SK-N-SH treated with all-trans-retinoic acid at 6 μM for 48 hours (cell line): ENCODE data around the gene AUTS2.

Experiments used
- ATAC-seq: fragments of 200-7000 bp; cut with Tn5 transposase; 3 replicates; pipeline ENCODE4 v1.9.1; 2020; ENCODE audit warnings: mild to moderate bottlenecking, moderate library complexity
- BACH2 ChIP-seq: fragments of 250-450 bp; sonication (Bioruptor Pico); IDR thresholded peaks from 2 replicates; pipeline ENCODE4 v1.9.0; 2021; ENCODE audit warnings: mild to moderate bottlenecking, borderline replicate concordance
- CSDC2 ChIP-seq: fragments of 250-450 bp; sonication (Bioruptor Pico); IDR thresholded peaks from 2 replicates; pipeline ENCODE4 v1.5.0; 2020; ENCODE audit warnings: mild to moderate bottlenecking, moderate library complexity
- ESRRG ChIP-seq: fragments of 250-450 bp; sonication (Bioruptor Pico); IDR thresholded peaks from 2 replicates; pipeline ENCODE4 v1.6.1; 2021; ENCODE audit warnings: mild to moderate bottlenecking
- GLIS3 ChIP-seq: fragments of 250-450 bp; sonication (Bioruptor Pico); IDR thresholded peaks from 2 replicates; pipeline ENCODE4 v1.5.0; 2020; ENCODE audit warnings: mild to moderate bottlenecking, moderate library complexity
- ISL1 ChIP-seq: fragments of 250-450 bp; sonication (Bioruptor Pico); IDR thresholded peaks from 2 replicates; pipeline ENCODE4 v2.1.2; 2022; ENCODE audit warnings: mild to moderate bottlenecking, moderate library complexity
- OSR1 ChIP-seq: fragments of 250-450 bp; sonication (Bioruptor Pico); IDR thresholded peaks from 2 replicates; pipeline ENCODE4 v1.8.0; 2022; ENCODE audit warnings: moderate library complexity, mild to moderate bottlenecking, inconsistent platforms
- PPARA ChIP-seq: fragments of 250-450 bp; sonication (Bioruptor Pico); IDR thresholded peaks from 2 replicates; pipeline ENCODE4 v1.5.0; 2020; ENCODE audit warnings: mild to moderate bottlenecking, borderline replicate concordance
- RARB ChIP-seq: fragments of 250-450 bp; sonication (Bioruptor Pico); IDR thresholded peaks from 2 replicates; pipeline ENCODE4 v1.8.0; 2021; ENCODE audit warnings: mild to moderate bottlenecking, moderate library complexity
- TCF4 ChIP-seq: fragments of 250-450 bp; sonication (Bioruptor Pico); IDR thresholded peaks from 2 replicates; pipeline ENCODE4 v1.8.0; 2021; ENCODE audit warnings: mild to moderate bottlenecking, moderate library complexity, borderline replicate concordance
- TOX ChIP-seq: fragments of 250-450 bp; sonication (Bioruptor Pico); IDR thresholded peaks from 2 replicates; pipeline ENCODE4 v1.8.0; 2021; ENCODE audit warnings: mild to moderate bottlenecking, moderate library complexity, borderline replicate concordance
- ZC3H10 ChIP-seq: fragments of 250-450 bp; sonication (Bioruptor Pico); IDR thresholded peaks from 2 replicates; pipeline ENCODE4 v1.5.1; 2021; ENCODE audit warnings: mild to moderate bottlenecking, moderate library complexity
- ZFP3 ChIP-seq: fragments of 250-450 bp; sonication (Bioruptor Pico); IDR thresholded peaks from 2 replicates; pipeline ENCODE4 v1.5.0; 2020; ENCODE audit warnings: mild to moderate bottlenecking, moderate library complexity
- ZFP30 ChIP-seq: fragments of 450-650 bp; formaldehyde crosslinking; IDR thresholded peaks from 2 replicates; pipeline ENCODE4 v1.5.0; 2022; ENCODE audit warnings: mild to moderate bottlenecking, moderate library complexity
- ZNF70 ChIP-seq: fragments of 450-650 bp; formaldehyde crosslinking; IDR thresholded peaks from 2 replicates; pipeline ENCODE4 v1.5.0; 2020; ENCODE audit warnings: mild to moderate bottlenecking, moderate library complexity
- ZNF8 ChIP-seq: fragments of 450-650 bp; formaldehyde crosslinking; IDR thresholded peaks from 2 replicates; pipeline ENCODE4 v1.5.0; 2020; ENCODE audit warnings: mild to moderate bottlenecking, moderate library complexity
- TF ChIP-seq, protein P1 (sequence below): fragments of 250-450 bp; sonication (Bioruptor Pico); IDR thresholded peaks from 2 replicates; pipeline ENCODE4 v1.5.1; 2020; ENCODE audit warnings: low read depth, mild to moderate bottlenecking, moderate library complexity
- TF ChIP-seq, protein P2 (sequence below): fragments of 250-450 bp; sonication (Bioruptor Pico); IDR thresholded peaks from 2 replicates; pipeline ENCODE4 v1.5.1; 2021; ENCODE audit warnings: mild to moderate bottlenecking, moderate library complexity
- TF ChIP-seq, protein P3 (sequence below): fragments of 250-450 bp; sonication (Bioruptor Pico); IDR thresholded peaks from 2 replicates; pipeline ENCODE4 v1.8.0; 2020; ENCODE audit warnings: mild to moderate bottlenecking, moderate library complexity, borderline replicate concordance
- TF ChIP-seq, protein P4 (sequence below): fragments of 250-450 bp; sonication (Bioruptor Pico); IDR thresholded peaks from 2 replicates; pipeline ENCODE4 v1.5.0; 2020; ENCODE audit warnings: mild to moderate bottlenecking, moderate library complexity
- TF ChIP-seq, protein P5 (sequence below): fragments of 250-450 bp; sonication (Bioruptor Pico); IDR thresholded peaks from 2 replicates; pipeline ENCODE4 v1.8.0; 2021; ENCODE audit warnings: low read depth, mild to moderate bottlenecking, moderate library complexity, borderline replicate concordance

AUTS2 gene

DNA sequence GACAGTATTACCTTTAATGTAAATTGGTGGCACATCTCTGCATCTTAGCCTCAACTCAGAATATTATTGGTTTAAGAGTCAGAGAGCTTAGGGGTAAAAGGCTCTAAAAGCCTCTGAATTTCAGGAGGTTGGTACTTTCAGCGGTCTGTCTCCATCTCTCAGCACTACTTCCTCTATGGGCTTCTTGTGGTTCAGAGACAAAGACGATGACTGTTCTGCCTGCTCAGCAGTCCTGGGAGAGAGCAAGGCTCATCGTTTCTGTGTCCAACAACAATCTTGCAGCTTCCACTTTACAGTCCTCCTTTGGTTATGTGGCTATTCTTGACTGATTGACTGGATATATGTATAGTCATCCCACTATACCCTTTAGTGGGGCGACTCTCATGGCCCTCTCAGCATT lies 394.7 kb downstream of the AUTS2 start:
- TF ChIP-seq TCF4 (CRISPR knock-in tag) (no peak), ZFP3 (no peak), PPARA (CRISPR knock-in tag) (no peak), ESRRG (no peak), ZFP30 (CRISPR knock-in tag) (no peak), ZC3H10 (CRISPR knock-in tag) (no peak), GLIS3 (CRISPR knock-in tag) (no peak), CSDC2 (no peak), OSR1 (no peak), BACH2 (no peak)
- TF ChIP-seq, protein P1, sequence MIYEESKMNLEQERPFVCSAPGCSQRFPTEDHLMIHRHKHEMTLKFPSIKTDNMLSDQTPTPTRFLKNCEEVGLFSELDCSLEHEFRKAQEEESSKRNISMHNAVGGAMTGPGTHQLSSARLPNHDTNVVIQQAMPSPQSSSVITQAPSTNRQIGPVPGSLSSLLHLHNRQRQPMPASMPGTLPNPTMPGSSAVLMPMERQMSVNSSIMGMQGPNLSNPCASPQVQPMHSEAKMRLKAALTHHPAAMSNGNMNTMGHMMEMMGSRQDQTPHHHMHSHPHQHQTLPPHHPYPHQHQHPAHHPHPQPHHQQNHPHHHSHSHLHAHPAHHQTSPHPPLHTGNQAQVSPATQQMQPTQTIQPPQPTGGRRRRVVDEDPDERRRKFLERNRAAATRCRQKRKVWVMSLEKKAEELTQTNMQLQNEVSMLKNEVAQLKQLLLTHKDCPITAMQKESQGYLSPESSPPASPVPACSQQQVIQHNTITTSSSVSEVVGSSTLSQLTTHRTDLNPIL (CRISPR knock-in tag) = no peak
- TF ChIP-seq, protein P2, sequence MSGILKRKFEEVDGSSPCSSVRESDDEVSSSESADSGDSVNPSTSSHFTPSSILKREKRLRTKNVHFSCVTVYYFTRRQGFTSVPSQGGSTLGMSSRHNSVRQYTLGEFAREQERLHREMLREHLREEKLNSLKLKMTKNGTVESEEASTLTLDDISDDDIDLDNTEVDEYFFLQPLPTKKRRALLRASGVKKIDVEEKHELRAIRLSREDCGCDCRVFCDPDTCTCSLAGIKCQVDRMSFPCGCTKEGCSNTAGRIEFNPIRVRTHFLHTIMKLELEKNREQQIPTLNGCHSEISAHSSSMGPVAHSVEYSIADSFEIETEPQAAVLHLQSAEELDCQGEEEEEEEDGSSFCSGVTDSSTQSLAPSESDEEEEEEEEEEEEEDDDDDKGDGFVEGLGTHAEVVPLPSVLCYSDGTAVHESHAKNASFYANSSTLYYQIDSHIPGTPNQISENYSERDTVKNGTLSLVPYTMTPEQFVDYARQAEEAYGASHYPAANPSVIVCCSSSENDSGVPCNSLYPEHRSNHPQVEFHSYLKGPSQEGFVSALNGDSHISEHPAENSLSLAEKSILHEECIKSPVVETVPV (CRISPR knock-in tag) = no peak
- TF ChIP-seq, protein P3, sequence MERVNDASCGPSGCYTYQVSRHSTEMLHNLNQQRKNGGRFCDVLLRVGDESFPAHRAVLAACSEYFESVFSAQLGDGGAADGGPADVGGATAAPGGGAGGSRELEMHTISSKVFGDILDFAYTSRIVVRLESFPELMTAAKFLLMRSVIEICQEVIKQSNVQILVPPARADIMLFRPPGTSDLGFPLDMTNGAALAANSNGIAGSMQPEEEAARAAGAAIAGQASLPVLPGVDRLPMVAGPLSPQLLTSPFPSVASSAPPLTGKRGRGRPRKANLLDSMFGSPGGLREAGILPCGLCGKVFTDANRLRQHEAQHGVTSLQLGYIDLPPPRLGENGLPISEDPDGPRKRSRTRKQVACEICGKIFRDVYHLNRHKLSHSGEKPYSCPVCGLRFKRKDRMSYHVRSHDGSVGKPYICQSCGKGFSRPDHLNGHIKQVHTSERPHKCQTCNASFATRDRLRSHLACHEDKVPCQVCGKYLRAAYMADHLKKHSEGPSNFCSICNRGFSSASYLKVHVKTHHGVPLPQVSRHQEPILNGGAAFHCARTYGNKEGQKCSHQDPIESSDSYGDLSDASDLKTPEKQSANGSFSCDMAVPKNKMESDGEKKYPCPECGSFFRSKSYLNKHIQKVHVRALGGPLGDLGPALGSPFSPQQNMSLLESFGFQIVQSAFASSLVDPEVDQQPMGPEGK (CRISPR knock-in tag) = no peak
- TF ChIP-seq, protein P4, sequence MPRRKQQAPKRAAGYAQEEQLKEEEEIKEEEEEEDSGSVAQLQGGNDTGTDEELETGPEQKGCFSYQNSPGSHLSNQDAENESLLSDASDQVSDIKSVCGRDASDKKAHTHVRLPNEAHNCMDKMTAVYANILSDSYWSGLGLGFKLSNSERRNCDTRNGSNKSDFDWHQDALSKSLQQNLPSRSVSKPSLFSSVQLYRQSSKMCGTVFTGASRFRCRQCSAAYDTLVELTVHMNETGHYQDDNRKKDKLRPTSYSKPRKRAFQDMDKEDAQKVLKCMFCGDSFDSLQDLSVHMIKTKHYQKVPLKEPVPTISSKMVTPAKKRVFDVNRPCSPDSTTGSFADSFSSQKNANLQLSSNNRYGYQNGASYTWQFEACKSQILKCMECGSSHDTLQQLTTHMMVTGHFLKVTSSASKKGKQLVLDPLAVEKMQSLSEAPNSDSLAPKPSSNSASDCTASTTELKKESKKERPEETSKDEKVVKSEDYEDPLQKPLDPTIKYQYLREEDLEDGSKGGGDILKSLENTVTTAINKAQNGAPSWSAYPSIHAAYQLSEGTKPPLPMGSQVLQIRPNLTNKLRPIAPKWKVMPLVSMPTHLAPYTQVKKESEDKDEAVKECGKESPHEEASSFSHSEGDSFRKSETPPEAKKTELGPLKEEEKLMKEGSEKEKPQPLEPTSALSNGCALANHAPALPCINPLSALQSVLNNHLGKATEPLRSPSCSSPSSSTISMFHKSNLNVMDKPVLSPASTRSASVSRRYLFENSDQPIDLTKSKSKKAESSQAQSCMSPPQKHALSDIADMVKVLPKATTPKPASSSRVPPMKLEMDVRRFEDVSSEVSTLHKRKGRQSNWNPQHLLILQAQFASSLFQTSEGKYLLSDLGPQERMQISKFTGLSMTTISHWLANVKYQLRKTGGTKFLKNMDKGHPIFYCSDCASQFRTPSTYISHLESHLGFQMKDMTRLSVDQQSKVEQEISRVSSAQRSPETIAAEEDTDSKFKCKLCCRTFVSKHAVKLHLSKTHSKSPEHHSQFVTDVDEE (CRISPR knock-in tag) = no peak

DNA sequence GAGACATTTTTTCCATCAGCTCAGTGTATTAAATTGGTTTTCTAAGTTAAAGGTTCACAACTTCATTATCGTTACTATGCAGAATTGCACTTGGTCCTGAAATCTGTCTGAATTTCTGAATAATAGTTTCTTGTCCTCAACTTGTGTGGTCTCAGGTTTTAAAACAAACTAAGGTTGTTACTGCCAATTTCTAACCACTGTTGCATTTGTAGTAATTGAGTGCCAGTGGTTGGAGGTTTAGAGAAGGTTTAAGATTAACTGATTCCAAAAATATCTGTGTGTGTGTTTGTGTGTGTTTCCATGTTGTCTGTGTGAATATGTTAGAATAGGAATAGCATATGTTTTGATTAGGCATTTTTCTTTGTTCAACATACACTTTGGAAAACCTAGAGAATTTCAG lies 395.9 kb downstream of the AUTS2 start:
- TF ChIP-seq, protein P5, sequence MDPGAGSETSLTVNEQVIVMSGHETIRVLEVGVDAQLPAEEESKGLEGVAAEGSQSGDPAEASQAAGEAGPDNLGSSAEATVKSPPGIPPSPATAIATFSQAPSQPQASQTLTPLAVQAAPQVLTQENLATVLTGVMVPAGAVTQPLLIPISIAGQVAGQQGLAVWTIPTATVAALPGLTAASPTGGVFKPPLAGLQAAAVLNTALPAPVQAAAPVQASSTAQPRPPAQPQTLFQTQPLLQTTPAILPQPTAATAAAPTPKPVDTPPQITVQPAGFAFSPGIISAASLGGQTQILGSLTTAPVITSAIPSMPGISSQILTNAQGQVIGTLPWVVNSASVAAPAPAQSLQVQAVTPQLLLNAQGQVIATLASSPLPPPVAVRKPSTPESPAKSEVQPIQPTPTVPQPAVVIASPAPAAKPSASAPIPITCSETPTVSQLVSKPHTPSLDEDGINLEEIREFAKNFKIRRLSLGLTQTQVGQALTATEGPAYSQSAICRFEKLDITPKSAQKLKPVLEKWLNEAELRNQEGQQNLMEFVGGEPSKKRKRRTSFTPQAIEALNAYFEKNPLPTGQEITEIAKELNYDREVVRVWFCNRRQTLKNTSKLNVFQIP (CRISPR knock-in tag) = no peak
- no peak for TF ChIP-seq RARB (CRISPR knock-in tag)
- no peak for TF ChIP-seq ISL1
- TF ChIP-seq, protein P2 (CRISPR knock-in tag) = no peak
- TF ChIP-seq ZNF70 (CRISPR knock-in tag) = no peak
- TF ChIP-seq GLIS3 (CRISPR knock-in tag) = no peak
- no peak for TF ChIP-seq BACH2
- TF ChIP-seq ZFP3 = no peak
- no peak for TF ChIP-seq ZC3H10 (CRISPR knock-in tag)
- no peak for TF ChIP-seq CSDC2
- TF ChIP-seq, protein P4 (CRISPR knock-in tag) = no peak
- TF ChIP-seq PPARA (CRISPR knock-in tag) = no peak
- no peak for TF ChIP-seq TOX (CRISPR knock-in tag)
- TF ChIP-seq, protein P1 (CRISPR knock-in tag) = no peak
- TF ChIP-seq OSR1 = no peak
- no peak for TF ChIP-seq ZNF8 (CRISPR knock-in tag)
- TF ChIP-seq, protein P3 (CRISPR knock-in tag) = no peak
- TF ChIP-seq ESRRG = no peak
- no peak for TF ChIP-seq TCF4 (CRISPR knock-in tag)
- ATAC-seq = no peak

More for the DNA sequence above, 394.7 kb downstream of the AUTS2 start:
- ATAC-seq = no peak
